ENCODE data around the gene MERTK. TPM values are rescaled to one million over a fixed set of nuclear protein-coding genes. Genes with fewer than 3 reads are reported as not detected.

The MERTK gene
- total and polyA plus RNA-seq, 2 of the 13 experiments (the other 11 are each of a cell fraction or from before 2014, with no cell fraction given) = 37.3 to 44.7 TPM

DNA sequence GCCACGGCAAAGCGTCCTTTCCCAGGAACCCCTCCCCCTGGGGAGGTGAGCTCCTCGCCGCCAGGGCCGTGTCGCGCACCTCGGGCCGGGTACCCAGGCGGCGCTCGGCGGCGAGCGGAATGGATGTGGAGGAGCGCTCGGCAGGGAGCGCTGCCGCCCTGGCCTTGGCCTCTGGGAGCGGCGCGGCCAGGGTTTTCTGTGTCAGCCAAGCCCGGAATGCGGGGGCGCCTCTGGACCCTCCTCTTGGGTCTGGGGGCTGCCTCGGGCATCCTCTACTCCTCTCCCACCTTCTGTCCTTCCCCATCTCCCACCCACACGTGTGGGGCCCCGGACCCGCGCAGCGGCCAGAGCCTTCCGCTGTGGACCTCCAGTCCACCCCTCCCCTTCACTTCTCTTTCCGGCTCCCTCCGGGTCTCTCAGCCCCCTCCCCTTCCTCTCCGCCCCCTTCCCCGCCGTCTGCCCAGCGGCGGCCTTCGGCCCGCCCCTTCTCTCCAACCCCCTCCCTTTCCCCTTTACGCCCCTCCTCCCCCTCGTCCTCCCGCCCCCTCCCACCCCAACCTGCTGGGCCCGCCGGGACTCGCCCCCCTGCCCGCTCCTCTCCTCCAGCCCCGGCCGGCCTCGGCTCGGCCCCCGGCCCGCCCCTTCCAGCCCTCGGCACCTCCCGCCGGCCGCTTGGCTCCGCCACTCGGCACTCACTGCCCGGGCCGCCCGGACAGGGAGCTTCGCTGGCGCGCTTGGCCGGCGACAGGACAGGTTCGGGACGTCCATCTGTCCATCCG is at the start of gene MERTK (continued):
- TF ChIP-seq GTF2F1 (IDR thresholded peaks at IDR 0.05; ENCODE audit: low read length) = no peak
- TF ChIP-seq ZNF674 (CRISPR knock-in tag; IDR thresholded peaks at IDR 0.05; ENCODE audit: low read depth) = no peak
- TF ChIP-seq ZNF33B (CRISPR knock-in tag; IDR thresholded peaks at IDR 0.05) = peak; percentile 92
- TF ChIP-seq, protein P1, sequence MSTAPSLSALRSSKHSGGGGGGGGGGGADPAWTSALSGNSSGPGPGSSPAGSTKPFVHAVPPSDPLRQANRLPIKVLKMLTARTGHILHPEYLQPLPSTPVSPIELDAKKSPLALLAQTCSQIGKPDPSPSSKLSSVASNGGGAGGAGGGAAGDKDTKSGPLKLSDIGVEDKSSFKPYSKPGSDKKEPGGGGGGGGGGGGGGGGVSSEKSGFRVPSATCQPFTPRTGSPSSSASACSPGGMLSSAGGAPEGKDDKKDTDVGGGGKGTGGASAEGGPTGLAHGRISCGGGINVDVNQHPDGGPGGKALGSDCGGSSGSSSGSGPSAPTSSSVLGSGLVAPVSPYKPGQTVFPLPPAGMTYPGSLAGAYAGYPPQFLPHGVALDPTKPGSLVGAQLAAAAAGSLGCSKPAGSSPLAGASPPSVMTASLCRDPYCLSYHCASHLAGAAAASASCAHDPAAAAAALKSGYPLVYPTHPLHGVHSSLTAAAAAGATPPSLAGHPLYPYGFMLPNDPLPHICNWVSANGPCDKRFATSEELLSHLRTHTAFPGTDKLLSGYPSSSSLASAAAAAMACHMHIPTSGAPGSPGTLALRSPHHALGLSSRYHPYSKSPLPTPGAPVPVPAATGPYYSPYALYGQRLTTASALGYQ (CRISPR knock-in tag; IDR thresholded peaks at IDR 0.05) = peak; percentile 71
- peak; percentile 63; the same call in 1 of the 2 replicates for TF ChIP-seq ZNF136 (CRISPR knock-in tag; IDR thresholded peaks at IDR 0.05; ENCODE audit: low read depth)
- TF ChIP-seq ELF3 (CRISPR knock-in tag; IDR thresholded peaks at IDR 0.05) = peak; percentile 78
- TF ChIP-seq ZNF552 (CRISPR knock-in tag; IDR thresholded peaks at IDR 0.05; ENCODE audit: borderline replicate concordance) = peak; percentile 60; the same call in 1 of the 2 replicates
- TF ChIP-seq, protein P2, sequence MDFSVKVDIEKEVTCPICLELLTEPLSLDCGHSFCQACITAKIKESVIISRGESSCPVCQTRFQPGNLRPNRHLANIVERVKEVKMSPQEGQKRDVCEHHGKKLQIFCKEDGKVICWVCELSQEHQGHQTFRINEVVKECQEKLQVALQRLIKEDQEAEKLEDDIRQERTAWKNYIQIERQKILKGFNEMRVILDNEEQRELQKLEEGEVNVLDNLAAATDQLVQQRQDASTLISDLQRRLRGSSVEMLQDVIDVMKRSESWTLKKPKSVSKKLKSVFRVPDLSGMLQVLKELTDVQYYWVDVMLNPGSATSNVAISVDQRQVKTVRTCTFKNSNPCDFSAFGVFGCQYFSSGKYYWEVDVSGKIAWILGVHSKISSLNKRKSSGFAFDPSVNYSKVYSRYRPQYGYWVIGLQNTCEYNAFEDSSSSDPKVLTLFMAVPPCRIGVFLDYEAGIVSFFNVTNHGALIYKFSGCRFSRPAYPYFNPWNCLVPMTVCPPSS (IDR thresholded peaks at IDR 0.05) = no peak
- TF ChIP-seq, protein P3, sequence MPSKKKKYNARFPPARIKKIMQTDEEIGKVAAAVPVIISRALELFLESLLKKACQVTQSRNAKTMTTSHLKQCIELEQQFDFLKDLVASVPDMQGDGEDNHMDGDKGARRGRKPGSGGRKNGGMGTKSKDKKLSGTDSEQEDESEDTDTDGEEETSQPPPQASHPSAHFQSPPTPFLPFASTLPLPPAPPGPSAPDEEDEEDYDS (CRISPR knock-in tag; IDR thresholded peaks at IDR 0.05) = peak; percentile 68
- TF ChIP-seq TBP (CRISPR knock-in tag; IDR thresholded peaks at IDR 0.05) = 0 out of 2 replicates have a peak, but pooled peaks have one; percentile 34
- TF ChIP-seq, protein P4, sequence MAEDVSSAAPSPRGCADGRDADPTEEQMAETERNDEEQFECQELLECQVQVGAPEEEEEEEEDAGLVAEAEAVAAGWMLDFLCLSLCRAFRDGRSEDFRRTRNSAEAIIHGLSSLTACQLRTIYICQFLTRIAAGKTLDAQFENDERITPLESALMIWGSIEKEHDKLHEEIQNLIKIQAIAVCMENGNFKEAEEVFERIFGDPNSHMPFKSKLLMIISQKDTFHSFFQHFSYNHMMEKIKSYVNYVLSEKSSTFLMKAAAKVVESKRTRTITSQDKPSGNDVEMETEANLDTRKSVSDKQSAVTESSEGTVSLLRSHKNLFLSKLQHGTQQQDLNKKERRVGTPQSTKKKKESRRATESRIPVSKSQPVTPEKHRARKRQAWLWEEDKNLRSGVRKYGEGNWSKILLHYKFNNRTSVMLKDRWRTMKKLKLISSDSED (CRISPR knock-in tag; IDR thresholded peaks at IDR 0.05) = no peak
- no peak; the same call in 1 of the 2 replicates for TF ChIP-seq ZBTB21 (CRISPR knock-in tag; IDR thresholded peaks at IDR 0.05)
- TF ChIP-seq, protein P5, sequence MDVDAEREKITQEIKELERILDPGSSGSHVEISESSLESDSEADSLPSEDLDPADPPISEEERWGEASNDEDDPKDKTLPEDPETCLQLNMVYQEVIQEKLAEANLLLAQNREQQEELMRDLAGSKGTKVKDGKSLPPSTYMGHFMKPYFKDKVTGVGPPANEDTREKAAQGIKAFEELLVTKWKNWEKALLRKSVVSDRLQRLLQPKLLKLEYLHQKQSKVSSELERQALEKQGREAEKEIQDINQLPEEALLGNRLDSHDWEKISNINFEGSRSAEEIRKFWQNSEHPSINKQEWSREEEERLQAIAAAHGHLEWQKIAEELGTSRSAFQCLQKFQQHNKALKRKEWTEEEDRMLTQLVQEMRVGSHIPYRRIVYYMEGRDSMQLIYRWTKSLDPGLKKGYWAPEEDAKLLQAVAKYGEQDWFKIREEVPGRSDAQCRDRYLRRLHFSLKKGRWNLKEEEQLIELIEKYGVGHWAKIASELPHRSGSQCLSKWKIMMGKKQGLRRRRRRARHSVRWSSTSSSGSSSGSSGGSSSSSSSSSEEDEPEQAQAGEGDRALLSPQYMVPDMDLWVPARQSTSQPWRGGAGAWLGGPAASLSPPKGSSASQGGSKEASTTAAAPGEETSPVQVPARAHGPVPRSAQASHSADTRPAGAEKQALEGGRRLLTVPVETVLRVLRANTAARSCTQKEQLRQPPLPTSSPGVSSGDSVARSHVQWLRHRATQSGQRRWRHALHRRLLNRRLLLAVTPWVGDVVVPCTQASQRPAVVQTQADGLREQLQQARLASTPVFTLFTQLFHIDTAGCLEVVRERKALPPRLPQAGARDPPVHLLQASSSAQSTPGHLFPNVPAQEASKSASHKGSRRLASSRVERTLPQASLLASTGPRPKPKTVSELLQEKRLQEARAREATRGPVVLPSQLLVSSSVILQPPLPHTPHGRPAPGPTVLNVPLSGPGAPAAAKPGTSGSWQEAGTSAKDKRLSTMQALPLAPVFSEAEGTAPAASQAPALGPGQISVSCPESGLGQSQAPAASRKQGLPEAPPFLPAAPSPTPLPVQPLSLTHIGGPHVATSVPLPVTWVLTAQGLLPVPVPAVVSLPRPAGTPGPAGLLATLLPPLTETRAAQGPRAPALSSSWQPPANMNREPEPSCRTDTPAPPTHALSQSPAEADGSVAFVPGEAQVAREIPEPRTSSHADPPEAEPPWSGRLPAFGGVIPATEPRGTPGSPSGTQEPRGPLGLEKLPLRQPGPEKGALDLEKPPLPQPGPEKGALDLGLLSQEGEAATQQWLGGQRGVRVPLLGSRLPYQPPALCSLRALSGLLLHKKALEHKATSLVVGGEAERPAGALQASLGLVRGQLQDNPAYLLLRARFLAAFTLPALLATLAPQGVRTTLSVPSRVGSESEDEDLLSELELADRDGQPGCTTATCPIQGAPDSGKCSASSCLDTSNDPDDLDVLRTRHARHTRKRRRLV (CRISPR knock-in tag; IDR thresholded peaks at IDR 0.05) = no peak
- no peak for TF ChIP-seq ZNF326 (CRISPR knock-in tag; IDR thresholded peaks at IDR 0.05; ENCODE audit: borderline replicate concordance)
- TF ChIP-seq ZNF138 (CRISPR knock-in tag; IDR thresholded peaks at IDR 0.05; ENCODE audit: low read depth) = no peak
- peak; percentile 75 for TF ChIP-seq PHF21A (CRISPR knock-in tag; IDR thresholded peaks at IDR 0.05)
- TF ChIP-seq PRPF4 (IDR thresholded peaks at IDR 0.05; ENCODE audit: low read depth, low read length, poor library complexity, severe bottlenecking) = no peak
- peak; percentile 55 for TF ChIP-seq GABPA (IDR thresholded peaks at IDR 0.05; ENCODE audit: low read depth, low read length)
- TF ChIP-seq GABPA (CRISPR knock-in tag; IDR thresholded peaks at IDR 0.05; ENCODE audit: low read depth) = peak; percentile 78
- peak; percentile 73 for TF ChIP-seq ZNF441 (CRISPR knock-in tag; IDR thresholded peaks at IDR 0.05; ENCODE audit: borderline replicate concordance)
